Neural cell (in vitro differentiated cells): ENCODE measurements around the gene LIPC. TPM values are rescaled to one million over a fixed set of nuclear protein-coding genes. Genes with fewer than 3 reads are reported as not detected.

Source experiments
- H2AFZ ChIP-seq: fragments of 200-600, 300-800 bp; sonication (generic), shearing (Covaris generic); 2 replicates; pipeline ENCODE4 v1.6.0; 2014; ENCODE audit warnings: low read depth, mild to moderate bottlenecking, antibody characterized with exemption, low read length, moderate library complexity
- H3F3A ChIP-seq: fragments of 200-600 bp; shearing (Covaris generic); 2 replicates; pipeline ENCODE4 v1.6.1; 2016; ENCODE audit warnings: mild to moderate bottlenecking, moderate library complexity, mixed read lengths, antibody characterized with exemption, low read length; ENCODE audit not compliant: insufficient read depth, poor library complexity, severe bottlenecking
- H3K27ac ChIP-seq: fragments of 200-600, 300-800 bp; sonication (generic), shearing (Covaris generic); 2 replicates; pipeline ENCODE4 v1.5.1; 2014; ENCODE audit warnings: mild to moderate bottlenecking, low read length, moderate library complexity
- H3K27me3 ChIP-seq: fragments of 300-800, 200-600 bp; sonication (generic), shearing (Covaris generic); 2 replicates; pipeline ENCODE4 v1.6.0; 2014; ENCODE audit warnings: mild to moderate bottlenecking, low read depth, low read length, moderate library complexity; ENCODE audit not compliant: insufficient read depth
- H3K36me3 ChIP-seq: fragments of 300-800, 200-600 bp; sonication (generic), shearing (Covaris generic); 2 replicates; pipeline ENCODE4 v1.5.1; 2014; ENCODE audit warnings: mild to moderate bottlenecking, antibody characterized with exemption, low read length, moderate library complexity; ENCODE audit not compliant: insufficient read depth
- H3K4me2 ChIP-seq: fragments of 300-800, 200-600 bp; sonication (generic), shearing (Covaris generic); 2 replicates; pipeline ENCODE4 v1.6.0; 2014; ENCODE audit warnings: mild to moderate bottlenecking, low read length
- H3K4me3 ChIP-seq: fragments of 300-800, 200-600 bp; sonication (generic), shearing (Covaris generic); 2 replicates; pipeline ENCODE4 v1.5.1; 2014; ENCODE audit warnings: mild to moderate bottlenecking, low read length, moderate library complexity
- H3K79me2 ChIP-seq: fragments of 200-600 bp; shearing (Covaris generic); replicated peaks from 2 replicates; pipeline ENCODE4 v1.6.0; 2014; ENCODE audit warnings: mild to moderate bottlenecking, low read length, moderate library complexity; ENCODE audit not compliant: insufficient read depth
- H3K9ac ChIP-seq: fragments of 300-800, 200-600 bp; sonication (generic), shearing (Covaris generic); 2 replicates; pipeline ENCODE4 v1.6.1; 2016; ENCODE audit warnings: mild to moderate bottlenecking, low read length, mixed read lengths
- H3K9me2 ChIP-seq: fragments of 200-600 bp; shearing (Covaris generic); 2 replicates; pipeline ENCODE4 v1.6.1; 2016; ENCODE audit warnings: mild to moderate bottlenecking, low read length, mixed read lengths; ENCODE audit not compliant: insufficient read depth
- H3K9me3 ChIP-seq: fragments of 200-600, 300-800 bp; sonication (generic), shearing (Covaris generic); 2 replicates; pipeline ENCODE4 v1.6.1; 2016; ENCODE audit warnings: mild to moderate bottlenecking, mixed run types, low read length, moderate library complexity, mixed read lengths
- H4K20me1 ChIP-seq: fragments of 200-600 bp; shearing (Covaris generic); 2 replicates; pipeline ENCODE4 v1.6.1; 2016; ENCODE audit warnings: mild to moderate bottlenecking, mixed run types; ENCODE audit not compliant: insufficient read depth
- CTCF ChIP-seq: fragments of 450-650 bp; IDR thresholded peaks from 2 replicates; pipeline ENCODE4 v1.5.1; 2014; ENCODE audit warnings: antibody characterized with exemption, mild to moderate bottlenecking, moderate library complexity; ENCODE audit not compliant: poor library complexity, severe bottlenecking
- EP300 ChIP-seq: fragments of 450-650 bp; conservative IDR thresholded peaks from 2 replicates; pipeline ENCODE4 v1.6.1; 2014; ENCODE audit warnings: antibody characterized with exemption, mild to moderate bottlenecking, moderate library complexity; ENCODE audit not compliant: poor library complexity, severe bottlenecking
- EZH2 ChIP-seq: fragments of 200-600, 300-800 bp; shearing (Covaris generic), sonication (generic); IDR thresholded peaks from 2 replicates; pipeline ENCODE4 v1.6.1; 2014; ENCODE audit warnings: antibody characterized with exemption, low read length, borderline replicate concordance, mild to moderate bottlenecking; ENCODE audit not compliant: insufficient read depth, poor library complexity, severe bottlenecking
- MXI1 ChIP-seq: fragments of 450-650 bp; conservative IDR thresholded peaks from 2 replicates; pipeline ENCODE4 v1.6.1; 2014; ENCODE audit warnings: antibody characterized with exemption, mild to moderate bottlenecking; ENCODE audit not compliant: poor library complexity, severe bottlenecking
- POLR2AphosphoS5 ChIP-seq: IDR thresholded peaks from 2 replicates; pipeline ENCODE4 v1.6.1; 2012
- RAD21 ChIP-seq: fragments of 450-650 bp; conservative IDR thresholded peaks from 2 replicates; pipeline ENCODE4 v1.6.1; 2014; ENCODE audit warnings: antibody characterized with exemption, mild to moderate bottlenecking, moderate library complexity
- SMC3 ChIP-seq: fragments of 450-650 bp; conservative IDR thresholded peaks from 2 replicates; pipeline ENCODE4 v1.6.1; 2014; ENCODE audit warnings: antibody characterized with exemption, mild to moderate bottlenecking, moderate library complexity; ENCODE audit not compliant: poor library complexity
- TAF1 ChIP-seq: IDR thresholded peaks from 2 replicates; pipeline ENCODE4 v1.6.1; 2012; ENCODE audit warnings: low read depth
- polyA plus RNA-seq: library from polyadenylated mRNA; depleted of rRNA; stranded (reverse); fragments of >200 nt; gene quantifications from 2 replicates; pipeline ENCODE4 v1.2.3, GENCODE V29; 2014
- TF ChIP-seq, protein P1 (sequence below): IDR thresholded peaks from 2 replicates; pipeline ENCODE4 v1.6.1; 2012; ENCODE audit warnings: borderline replicate concordance

The LIPC gene
- polyA plus RNA-seq, 1 donor from 2014 or later = not detected

DNA sequence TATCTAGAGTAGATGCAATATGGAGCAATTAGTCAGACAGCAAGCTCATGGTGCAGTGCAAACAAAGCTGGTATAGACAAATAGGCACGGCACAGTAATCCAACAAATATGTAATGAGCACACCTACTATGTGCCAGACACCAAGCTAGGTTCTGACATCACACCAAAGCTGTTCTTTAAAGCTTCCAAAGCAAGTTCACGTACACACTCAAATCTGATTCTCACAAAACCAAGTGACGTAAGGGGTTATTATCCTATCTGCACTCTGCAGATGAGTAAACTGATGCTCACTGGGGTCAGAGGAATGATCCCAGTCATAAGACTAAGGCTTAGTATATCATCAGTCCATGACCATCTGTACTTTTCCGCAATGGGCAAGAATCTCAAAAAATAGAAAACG, 27.8 kb upstream of the LIPC start:
- Histone ChIP-seq H3K4me2 (no peak overlapping the region), H3K79me2 (no peaks in the 10 kb centered on the region), H2AFZ (no peak overlapping the region), H3F3A (no peaks in the 10 kb centered on the region), H3K4me3 (no peak overlapping the region), H3K9ac (no peak overlapping the region), H3K36me3 (no peaks in the 10 kb centered on the region), H3K27me3 (no peaks in the 10 kb centered on the region), H3K9me2 (no peaks in the 10 kb centered on the region), H3K27ac (no peak overlapping the region), H4K20me1 (no peaks in the 10 kb centered on the region), H3K9me3 (no peaks in the 10 kb centered on the region)
- TF ChIP-seq SMC3 = no peak
- no peak for TF ChIP-seq POLR2AphosphoS5
- TF ChIP-seq EZH2 = no peak
- TF ChIP-seq RAD21 = no peak
- TF ChIP-seq EP300 = no peak
- TF ChIP-seq MXI1 = no peak
- no peak for TF ChIP-seq TAF1
- TF ChIP-seq, protein P1, sequence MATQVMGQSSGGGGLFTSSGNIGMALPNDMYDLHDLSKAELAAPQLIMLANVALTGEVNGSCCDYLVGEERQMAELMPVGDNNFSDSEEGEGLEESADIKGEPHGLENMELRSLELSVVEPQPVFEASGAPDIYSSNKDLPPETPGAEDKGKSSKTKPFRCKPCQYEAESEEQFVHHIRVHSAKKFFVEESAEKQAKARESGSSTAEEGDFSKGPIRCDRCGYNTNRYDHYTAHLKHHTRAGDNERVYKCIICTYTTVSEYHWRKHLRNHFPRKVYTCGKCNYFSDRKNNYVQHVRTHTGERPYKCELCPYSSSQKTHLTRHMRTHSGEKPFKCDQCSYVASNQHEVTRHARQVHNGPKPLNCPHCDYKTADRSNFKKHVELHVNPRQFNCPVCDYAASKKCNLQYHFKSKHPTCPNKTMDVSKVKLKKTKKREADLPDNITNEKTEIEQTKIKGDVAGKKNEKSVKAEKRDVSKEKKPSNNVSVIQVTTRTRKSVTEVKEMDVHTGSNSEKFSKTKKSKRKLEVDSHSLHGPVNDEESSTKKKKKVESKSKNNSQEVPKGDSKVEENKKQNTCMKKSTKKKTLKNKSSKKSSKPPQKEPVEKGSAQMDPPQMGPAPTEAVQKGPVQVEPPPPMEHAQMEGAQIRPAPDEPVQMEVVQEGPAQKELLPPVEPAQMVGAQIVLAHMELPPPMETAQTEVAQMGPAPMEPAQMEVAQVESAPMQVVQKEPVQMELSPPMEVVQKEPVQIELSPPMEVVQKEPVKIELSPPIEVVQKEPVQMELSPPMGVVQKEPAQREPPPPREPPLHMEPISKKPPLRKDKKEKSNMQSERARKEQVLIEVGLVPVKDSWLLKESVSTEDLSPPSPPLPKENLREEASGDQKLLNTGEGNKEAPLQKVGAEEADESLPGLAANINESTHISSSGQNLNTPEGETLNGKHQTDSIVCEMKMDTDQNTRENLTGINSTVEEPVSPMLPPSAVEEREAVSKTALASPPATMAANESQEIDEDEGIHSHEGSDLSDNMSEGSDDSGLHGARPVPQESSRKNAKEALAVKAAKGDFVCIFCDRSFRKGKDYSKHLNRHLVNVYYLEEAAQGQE = no peak
- no peak for TF ChIP-seq CTCF

- H3K9ac ChIP-seq = no peak overlapping the region
- H4K20me1 ChIP-seq = no peaks in the 10 kb centered on the region
- no peak overlapping the region for H3K27ac ChIP-seq
- no peak overlapping the region for H3K4me2 ChIP-seq
- H3K36me3 ChIP-seq = no peaks in the 10 kb centered on the region
- no peaks in the 10 kb centered on the region for H3K27me3 ChIP-seq
- H2AFZ ChIP-seq = no peak overlapping the region
- TF ChIP-seq SMC3 = no peak
- TF ChIP-seq MXI1 = no peak
- no peak for TF ChIP-seq EP300
- TF ChIP-seq RAD21 = no peak
- no peak for TF ChIP-seq TAF1
- TF ChIP-seq, protein P1 = no peak
- no peak for TF ChIP-seq POLR2AphosphoS5
- no peak for TF ChIP-seq EZH2
- H3K79me2 ChIP-seq = no peaks in the 10 kb centered on the region
- H3K9me3 ChIP-seq = no peaks in the 10 kb centered on the region
- H3K4me3 ChIP-seq = no peak overlapping the region
- no peaks in the 10 kb centered on the region for H3F3A ChIP-seq
- no peaks in the 10 kb centered on the region for H3K9me2 ChIP-seq
Observed at GRCh38 chr15:58404722-58405121, 27.1 kb upstream of the LIPC start.
